NK-92 (cell line): Measurements from ENCODE around the gene ACP6.

Experiments
- DNase-seq: peaks from one replicate; lab custom pipeline; 2025; ENCODE audit not compliant: unreplicated experiment; lab: John Stamatoyannopoulos, UW

The ACP6 gene

GRCh38 chr1:147652306-147652705 is 18.0 kb downstream of the ACP6 start:
- DNase-seq, result no peak

- no peak for DNase-seq
Measured at GRCh38 chr1:147651466-147651865, 18.9 kb downstream of the ACP6 start.

- no peak for DNase-seq
Measured at GRCh38 chr1:147648933-147649332, 21.4 kb downstream of the ACP6 start.

- DNase-seq, result no peak
Measured at GRCh38 chr1:147647796-147648633, 22.3 kb downstream of the ACP6 start.

- DNase-seq, result no peak
Measured at GRCh38 chr1:147643974-147644373, 26.4 kb downstream of the ACP6 start.

GRCh38 chr1:147641695-147642592 is 28.4 kb downstream of the ACP6 start:
- DNase-seq, result no peak

GRCh38 chr1:147641291-147641690 is 29.0 kb downstream of the ACP6 start:
- DNase-seq, result no peak

- no peak for DNase-seq
Measured at GRCh38 chr1:147640553-147641165, 29.7 kb downstream of the ACP6 start.

- no peak for DNase-seq
Measured at GRCh38 chr1:147636314-147636713, 34.0 kb downstream of the ACP6 start.

- no peak for DNase-seq
Measured at GRCh38 chr1:147635342-147635741, 35.0 kb downstream of the ACP6 start.

GRCh38 chr1:147634645-147635044 is 35.7 kb downstream of the ACP6 start:
- no peak for DNase-seq

- DNase-seq, result no peak
Measured at GRCh38 chr1:147633759-147634158, 36.6 kb downstream of the ACP6 start.

GRCh38 chr1:147631839-147632238 is 38.5 kb downstream of the ACP6 start:
- DNase-seq, result no peak

GRCh38 chr1:147630447-147630846 is 39.9 kb downstream of the ACP6 start:
- no peak for DNase-seq

GRCh38 chr1:147630022-147630421 is 40.3 kb downstream of the ACP6 start:
- DNase-seq, result no peak

GRCh38 chr1:147628441-147628840 is 41.9 kb downstream of the ACP6 start:
- no peak for DNase-seq

- DNase-seq, result no peak
Measured at GRCh38 chr1:147627435-147628110, 42.8 kb downstream of the ACP6 start.

GRCh38 chr1:147626739-147627138 is 43.6 kb downstream of the ACP6 start:
- no peak for DNase-seq

- no peak for DNase-seq
Measured at GRCh38 chr1:147626291-147626690, 44.0 kb downstream of the ACP6 start.

- DNase-seq, result no peak
Measured at GRCh38 chr1:147625362-147625995, 44.8 kb downstream of the ACP6 start.

GRCh38 chr1:147624529-147624928 is 45.8 kb downstream of the ACP6 start:
- no peak for DNase-seq
